Measurements from ENCODE around the gene SLIT3.

SLIT3 gene

DNA sequence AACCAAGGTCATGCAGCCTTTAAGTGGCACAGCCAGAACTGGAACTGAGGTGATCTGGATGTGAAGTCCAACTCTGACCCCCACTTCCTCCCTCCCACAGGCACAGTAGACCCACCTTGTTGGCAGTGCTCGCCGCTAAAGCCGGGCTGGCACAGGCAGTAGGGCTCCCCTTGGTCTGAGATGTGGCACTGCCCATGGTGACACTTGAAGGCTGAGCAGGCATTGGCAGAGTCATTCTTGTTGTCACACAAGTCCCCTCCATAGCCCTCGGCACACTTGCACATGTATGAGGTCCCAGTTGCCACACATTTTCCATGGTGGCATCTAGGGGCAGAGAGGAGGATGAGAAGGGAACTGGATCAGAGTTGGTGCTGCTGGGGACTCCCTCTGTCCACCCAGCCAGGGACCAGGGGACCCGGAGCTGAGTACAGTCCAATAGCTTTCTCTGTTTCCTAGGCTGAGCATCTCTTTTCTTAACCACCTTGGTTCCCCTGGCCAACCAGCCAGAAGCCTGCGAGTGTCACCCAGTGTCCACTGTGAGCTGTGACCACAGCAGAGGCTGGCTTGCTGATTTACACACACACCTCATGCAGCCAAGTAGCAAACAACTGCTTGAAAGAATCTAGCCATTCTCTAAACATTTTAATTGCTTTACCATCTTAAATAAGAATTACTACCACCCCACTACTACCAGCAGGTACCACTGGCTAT lies 631.1 kb downstream of the SLIT3 start:
- no peak for DNase-seq (ENCODE audit: low read depth)

DNA sequence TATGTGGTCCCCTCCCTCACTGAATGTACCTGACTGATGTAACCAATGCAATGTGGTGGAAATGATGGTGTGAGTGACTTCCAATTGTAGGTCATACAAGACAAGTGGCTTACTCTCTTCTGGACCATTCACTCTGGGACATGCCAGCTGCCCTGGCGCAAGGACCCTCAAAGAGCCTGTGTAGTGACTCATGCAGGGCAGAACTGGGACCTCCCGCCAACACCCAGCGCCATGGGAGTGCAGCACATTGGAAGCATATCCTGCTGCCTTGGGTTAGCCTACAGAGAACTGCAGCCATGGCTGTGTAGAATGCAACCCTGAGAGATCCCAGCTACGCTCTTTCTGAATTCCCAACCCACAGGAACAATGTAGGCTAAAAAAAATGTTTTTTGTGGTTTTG lies 631.8 kb downstream of the SLIT3 start:
- no peak for DNase-seq (ENCODE audit: low read depth)

DNA sequence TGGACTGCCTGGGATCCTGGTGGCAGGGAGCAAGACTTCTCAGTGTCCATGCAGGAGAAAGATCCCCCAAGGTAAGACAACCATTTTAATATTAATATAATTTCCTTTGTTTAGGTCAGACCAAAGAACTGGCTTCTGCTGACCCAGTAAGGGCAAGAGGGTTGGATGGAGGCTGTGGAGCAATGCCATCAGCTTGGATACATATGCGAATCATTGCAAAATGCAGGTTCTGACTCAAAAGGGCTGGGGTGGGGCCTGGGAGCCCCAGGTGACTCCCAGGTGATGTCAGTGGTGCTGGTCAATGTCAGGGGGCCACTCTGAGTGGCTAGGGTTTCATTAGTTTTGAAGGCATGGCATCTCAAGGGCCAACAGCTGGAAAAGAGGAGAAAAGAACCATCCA lies 632.9 kb downstream of the SLIT3 start:
- no peak for DNase-seq (ENCODE audit: low read depth)

DNA sequence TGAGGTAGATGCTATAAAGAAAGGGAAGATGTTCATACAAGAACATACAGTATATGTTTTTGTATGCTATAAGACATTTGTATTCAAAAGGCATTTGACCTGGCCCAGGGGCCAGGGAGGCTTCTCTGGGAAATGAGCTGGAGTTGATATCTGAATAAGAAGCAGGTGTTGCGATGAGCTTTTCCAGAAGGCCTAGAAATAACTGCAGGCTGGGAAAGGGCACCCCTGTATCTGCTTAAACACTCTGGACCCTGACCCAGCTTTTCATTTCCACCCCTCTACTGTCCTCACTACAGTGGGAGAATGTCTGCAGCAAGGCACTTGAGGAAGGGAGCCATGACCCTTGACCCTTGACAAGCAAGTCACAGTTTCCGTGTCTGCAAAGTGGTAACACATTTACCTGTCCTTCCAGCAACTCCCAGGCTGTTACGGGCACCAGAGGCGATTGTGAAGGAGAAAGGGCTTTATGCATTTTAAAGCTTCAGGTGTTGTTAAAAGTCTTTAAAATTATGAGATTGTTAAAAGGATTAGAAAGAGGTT lies 633.6 kb downstream of the SLIT3 start:
- DNase-seq (ENCODE audit: low read depth): no peak

DNA sequence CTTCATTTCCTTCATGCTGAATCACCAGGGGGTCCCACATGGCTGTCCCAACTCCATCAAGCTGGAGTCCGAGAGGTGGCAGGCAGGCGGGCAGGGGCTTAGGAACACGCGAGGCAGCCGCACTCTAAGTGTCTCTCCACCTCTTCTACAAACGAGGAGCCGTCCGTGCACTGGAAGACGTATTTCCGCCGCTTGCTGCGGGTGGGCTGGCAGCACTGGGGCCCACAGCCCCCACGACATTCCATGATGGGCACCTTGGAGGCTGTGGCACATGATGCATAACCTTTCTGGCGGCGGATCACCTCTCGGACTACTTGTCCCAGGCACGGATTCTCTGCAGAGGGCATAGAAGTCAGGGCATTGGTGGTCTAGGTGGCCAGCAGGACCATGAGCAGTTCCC lies 634.6 kb downstream of the SLIT3 start:
- no peak for DNase-seq (ENCODE audit: low read depth)

DNA sequence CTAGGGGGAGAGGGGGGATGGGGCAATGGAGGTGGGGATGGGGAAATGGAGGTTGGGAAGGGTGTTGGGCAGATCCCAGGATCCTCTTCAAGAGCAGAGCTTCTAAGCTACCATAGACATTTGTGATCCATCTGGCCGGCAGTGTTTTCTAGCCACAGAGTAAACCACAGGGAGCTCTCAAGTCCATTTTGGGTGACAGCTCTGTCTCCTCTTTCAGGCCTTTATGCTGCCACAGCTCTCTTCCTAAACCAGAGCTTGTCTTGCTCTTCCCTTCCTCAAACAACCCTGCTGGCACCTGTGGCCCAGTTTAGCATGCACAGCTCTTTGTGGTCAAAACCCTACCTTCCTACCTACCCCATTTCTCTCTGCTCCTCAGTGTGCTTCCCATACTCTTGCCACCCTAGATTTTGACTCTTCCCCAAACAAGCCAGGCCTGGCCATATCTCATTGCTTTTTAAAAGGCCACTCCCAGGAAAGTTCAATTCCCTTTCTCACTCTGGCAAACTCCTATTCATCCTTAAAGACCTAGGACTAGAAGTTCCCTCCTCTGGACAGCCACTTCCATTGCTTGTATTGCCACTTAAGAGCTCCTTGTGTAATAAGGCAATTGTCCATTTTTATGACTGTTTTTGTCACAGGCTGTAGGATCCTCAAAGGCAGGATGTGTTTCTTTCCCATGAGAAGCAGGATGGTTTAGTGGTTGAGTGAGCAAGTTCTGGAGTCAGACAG lies 637.5 kb downstream of the SLIT3 start:
- no peak for DNase-seq (ENCODE audit: low read depth)

DNA sequence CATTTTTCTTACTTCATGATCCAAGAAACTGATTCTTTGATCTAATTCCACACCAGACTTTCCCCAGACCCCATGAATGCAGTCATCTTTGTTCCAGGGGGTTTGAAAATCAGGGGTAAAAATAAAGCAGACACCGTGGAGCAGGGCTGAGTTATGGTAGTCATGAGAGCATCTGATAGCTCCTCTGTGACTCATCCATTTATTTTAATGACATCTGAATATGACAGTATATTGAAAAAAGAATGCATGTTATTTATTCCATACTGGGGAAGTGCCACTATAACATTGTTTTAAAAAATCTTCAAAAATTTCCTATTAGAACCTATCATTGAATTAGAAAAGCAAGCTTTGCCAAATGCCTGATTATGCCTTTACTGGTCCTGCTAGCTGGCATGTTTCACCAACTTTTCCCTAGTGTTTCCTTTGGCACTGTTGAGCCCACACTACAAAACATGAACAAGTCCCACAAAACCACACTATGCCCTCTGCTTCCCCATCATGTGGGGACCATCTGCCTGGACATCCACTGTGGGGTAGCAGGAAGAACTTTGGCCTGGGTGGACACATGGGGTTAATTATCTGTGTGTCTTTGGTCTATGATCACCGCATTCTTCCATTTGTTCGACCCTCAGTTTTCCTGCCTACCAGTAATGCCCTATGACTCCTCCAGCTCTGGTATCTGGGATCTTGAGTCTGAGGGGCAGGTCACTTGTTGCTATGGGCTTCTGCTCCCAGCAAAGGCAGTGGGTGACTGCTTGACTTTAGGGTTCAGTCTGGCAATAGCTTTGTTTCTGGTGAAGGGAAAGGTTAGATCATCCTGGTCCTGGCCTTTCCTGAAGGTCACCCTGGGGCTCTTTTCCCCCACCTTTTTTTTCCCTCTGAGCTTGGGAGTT lies 639.1 kb downstream of the SLIT3 start:
- DNase-seq (ENCODE audit: low read depth): no peak

DNA sequence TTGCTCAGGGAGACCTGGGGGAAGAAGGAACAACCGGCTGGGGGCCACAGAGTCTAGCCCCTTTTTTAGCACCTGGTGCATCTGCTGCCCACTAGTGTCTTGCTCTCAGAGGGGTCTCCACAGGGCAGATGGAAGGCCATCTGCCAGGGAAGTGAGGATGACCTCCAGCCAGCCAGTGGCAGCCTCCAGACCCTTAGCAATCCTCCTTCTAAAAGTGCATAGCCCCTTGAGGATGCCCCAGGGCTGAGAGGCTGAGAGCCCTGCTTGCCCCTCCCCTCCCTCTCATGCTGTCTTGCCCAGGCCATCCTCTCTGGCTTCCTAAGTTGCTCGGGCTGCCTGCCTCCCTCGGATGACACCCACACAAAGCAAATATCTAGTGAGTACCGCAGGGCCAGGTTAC lies 640.2 kb downstream of the SLIT3 start:
- DNase-seq (ENCODE audit: low read depth): no peak

DNA sequence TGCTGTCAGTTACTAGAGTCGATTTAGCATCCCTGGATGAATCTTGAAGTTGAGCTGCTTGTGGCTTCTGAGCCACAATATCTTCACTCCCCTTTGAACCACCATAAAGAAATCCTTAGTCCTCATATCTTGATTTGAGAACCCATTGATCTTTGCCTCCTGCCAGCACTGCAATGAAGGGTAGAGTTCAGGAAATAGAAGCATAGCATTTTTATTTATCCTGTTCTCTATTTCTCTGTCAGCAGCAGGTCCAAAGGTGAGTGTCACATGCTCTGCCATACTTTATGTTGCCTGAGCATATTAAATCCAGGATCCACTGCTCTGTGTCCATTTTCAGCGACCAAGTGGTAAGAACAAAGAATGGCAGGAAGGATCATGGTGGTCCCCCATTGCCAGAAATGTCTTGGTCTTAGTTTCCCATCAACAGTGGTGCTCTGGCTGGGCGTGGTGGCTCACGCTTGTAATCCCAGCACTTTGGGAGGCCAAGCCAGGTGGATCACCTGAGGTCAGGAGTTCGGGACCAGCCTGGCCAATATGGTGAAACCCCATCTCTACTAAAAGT lies 641.6 kb downstream of the SLIT3 start:
- DNase-seq (ENCODE audit: low read depth): no peak

DNA sequence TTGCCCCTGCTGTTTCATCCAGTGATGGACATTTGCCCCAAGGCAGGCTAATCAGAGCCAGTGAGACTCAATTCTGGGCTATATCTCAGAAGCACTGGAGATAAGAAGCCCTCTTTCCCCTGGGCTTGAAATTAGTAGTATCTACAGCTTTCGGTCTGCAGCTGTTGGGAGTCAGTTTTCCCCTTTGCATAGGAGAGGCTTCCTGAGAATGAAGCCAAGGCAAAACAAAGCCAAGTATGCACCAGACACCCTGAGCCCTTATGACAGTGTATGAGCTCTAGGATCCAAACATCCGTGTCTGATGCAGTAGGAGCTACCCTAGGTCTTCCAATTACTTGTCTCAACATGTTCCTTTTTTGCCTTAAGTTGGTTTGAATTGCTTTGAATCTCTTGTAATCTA lies 642.5 kb downstream of the SLIT3 start:
- DNase-seq (ENCODE audit: low read depth): no peak

DNA sequence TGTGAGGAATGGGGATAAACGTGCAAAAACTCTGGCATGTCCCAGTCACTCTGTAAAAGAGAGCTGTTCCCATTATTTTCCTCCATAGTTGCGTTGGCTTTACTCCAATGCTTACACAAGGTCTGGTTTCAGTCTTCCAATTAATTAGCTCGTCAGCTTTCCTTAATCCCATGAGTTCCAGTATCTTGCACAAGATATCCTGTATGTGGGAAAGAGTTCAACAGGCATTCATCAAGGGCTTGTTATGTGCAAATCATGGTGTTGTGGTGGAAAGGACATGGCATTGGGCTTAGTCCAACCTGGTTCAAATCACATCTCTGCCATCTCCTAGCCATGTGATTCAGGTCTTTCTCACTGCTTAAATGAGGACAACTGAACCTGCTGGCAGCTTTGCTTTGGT lies 644.3 kb downstream of the SLIT3 start:
- peak; percentile 55 for DNase-seq (ENCODE audit: low read depth)

DNA sequence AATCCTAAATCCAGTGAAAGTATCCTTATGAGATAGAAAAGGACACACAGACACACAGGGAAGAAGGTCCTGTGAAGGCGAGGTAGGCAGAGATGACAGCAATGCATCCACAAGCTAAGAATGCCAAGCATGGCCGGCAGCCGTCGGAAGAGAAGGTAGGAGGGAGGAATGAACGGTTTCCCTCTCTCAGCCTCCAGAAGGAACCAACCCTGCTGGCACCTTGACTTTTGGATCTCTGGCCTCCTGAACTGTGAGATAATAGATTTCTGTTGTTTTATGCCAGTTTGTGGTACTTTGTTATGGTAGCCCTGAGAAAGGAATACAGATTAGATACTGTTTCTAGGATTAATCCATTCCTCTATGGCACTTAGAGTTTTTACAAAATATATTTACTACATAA lies 645.6 kb downstream of the SLIT3 start:
- DNase-seq (ENCODE audit: low read depth): no peak

DNA sequence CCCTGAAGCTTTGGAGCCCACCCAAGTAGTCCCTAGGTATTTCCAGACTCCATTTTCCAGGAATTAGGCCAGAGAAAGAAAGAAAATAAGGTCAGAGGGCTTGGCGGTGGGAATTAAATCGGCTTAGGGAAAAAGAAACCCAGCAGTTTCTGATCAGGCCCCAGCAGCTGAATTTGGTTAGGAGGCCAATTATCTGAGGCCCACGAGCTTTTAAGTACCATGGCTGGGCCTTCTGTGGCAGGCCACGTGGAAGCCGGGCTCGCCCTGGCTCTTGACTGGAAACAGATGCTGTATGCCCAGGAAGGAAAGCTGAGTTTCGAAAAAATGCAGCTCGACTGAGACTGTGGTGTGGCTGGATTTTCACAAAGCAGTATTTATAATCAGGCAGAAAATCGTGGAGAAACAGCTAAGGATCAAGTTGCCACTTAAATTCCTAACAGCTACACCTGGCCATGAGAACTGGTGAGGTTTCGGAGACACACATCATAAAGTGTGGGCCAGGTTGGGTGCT lies 646.7 kb downstream of the SLIT3 start:
- DNase-seq (ENCODE audit: low read depth): peak; percentile 66

DNA sequence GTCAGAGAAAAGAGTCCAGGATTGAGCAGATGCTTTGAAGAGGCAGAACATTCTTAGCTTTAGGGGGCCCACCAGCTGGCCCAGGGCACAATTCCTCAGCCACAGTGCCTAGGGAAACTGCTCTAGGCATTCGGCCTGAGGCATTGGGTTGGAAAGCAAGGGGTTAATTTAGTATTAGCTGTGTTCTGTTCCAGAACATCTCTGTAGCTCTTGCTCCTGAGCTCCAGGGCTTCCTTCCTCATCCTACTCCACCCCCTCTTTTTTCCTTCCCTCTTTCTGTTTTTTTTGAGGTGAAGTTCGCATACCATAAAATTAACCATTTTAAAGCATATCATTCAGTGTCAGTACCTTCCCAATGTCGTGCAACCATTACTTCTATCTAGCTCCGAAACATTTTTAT lies 647.3 kb downstream of the SLIT3 start:
- no peak for DNase-seq (ENCODE audit: low read depth)

DNA sequence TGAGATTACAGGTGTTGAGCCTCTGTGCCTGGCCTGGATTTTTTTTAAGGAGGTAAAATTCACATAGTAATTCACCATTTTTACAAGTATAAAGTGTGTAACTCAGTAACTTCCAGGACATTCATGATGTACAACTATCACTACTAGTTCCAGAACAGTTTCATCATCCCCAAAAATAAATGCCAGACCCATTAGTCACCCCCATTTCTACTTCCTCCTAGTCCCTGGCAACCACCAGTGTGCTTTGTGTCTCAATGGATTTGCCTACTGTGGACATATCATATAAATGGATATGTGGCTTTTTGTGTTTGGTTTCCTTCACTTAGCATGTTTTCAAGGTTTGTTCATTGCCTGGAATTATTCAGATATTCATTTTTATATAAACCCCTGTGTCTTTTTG lies 649.3 kb downstream of the SLIT3 start:
- peak; percentile 73 for DNase-seq (ENCODE audit: low read depth)

DNA sequence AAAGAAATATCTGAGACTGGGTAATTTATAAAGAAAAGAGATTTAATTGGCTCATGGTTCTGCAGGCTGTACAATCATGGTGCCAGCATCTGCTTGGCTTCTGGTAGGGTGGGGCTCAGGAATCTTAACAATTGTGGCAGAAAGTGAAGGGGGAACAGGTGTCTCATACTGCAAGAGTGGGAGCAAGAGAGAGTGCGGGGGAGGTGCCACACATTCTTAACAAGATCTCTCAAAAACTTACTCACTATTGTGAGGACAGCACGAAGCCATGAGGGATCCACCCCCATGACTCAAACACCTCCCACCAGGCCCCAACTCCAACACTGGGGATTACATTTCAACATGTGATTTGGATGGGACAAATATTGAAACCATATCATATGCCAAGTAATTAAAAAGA lies 651.6 kb downstream of the SLIT3 start:
- DNase-seq (ENCODE audit: low read depth): no peak

DNA sequence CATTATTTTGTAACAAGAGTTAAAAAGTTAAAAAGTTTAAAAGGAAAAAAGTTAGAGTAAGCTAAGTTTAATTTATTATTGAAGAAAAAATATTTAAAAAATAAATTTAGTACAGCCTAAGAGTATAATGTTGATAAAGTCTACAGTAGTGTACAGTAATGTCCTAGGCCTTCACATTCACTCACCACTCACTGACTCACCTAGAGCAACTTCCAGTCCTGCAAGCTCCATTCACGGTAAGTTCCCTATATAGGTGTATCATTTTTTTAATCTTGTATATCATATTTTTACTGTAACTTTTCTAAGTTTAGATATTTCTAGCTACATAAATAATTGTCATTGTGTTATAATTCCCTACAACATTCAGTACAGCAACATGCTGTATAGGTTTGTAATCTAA lies 652.4 kb downstream of the SLIT3 start:
- no peak for DNase-seq (ENCODE audit: low read depth)

DNA sequence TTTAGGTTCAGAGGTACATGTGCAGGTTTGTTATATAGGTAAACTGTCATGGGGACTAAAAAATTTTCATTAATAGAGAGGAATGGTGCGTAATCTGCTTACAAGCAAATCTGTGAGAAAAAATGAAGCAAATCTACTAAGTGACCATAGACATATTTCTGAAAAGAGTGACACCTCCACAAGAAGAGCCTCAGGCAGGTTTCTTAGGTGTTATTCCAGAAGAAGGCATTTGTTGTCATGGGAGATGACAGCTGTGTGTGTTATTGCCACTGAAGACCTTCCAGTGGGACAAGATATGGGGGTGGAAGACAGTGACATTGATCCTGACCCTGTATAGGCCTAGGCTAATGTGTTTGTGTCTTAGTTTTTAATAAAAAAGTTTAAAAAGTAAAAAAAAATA lies 652.9 kb downstream of the SLIT3 start:
- DNase-seq (ENCODE audit: low read depth): no peak

DNA sequence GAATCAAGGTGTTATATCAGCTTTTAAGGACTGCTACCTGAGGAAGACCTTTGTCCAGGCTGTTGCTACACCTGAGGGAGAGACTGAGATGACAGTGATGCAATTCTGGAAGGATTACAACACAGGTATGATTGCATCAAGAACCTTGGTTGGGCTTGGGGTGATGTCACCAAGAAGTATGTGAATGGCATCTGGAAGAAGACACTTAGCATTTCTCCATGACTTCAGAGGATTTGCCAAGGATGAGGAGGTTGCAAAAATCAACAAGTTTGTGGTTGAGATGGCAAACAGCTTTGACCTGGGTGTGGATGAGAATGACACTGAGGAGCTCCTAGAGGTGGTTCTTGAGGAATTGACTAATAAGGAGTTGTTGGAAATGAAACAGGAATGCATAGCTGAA lies 653.9 kb downstream of the SLIT3 start:
- DNase-seq (ENCODE audit: low read depth): peak; percentile 57

DNA sequence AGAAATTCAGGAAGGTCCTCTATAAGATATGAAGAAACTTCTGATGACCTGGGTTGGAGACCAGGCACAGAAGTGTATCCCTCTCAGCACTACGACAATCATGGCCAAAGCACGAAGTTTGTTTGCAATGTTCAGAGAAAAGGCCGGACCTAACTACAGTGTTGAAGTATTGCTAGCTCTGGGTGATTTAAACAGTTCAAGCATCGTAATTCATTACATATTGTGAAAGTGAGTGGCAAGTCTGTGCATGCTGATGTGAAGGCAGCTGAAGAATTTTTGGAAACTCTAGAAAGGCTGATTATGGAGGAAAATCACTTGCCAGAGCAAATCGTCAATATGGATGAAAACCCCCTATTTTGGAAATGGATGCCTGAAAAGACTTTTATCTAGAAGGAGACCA lies 654.6 kb downstream of the SLIT3 start:
- no peak for DNase-seq (ENCODE audit: low read depth)

DNA sequence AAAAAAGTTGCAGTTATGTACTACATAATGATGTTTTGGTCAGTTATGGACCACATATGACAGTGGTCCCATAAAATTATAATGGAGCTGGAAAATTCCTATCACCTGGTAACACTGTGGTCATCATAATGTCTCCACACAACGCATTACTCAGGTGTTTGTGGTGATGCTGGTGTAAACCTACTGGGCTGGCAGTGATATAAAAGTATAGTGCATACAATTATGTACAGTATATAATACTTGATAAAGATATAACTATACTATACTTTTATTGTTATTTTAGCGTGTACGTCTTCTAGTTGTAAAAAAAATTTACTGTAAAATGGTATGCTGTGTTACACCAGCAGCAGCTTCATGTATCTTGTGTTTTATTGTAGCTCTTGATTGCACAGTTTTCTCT lies 655.7 kb downstream of the SLIT3 start:
- DNase-seq (ENCODE audit: low read depth): no peak

DNA sequence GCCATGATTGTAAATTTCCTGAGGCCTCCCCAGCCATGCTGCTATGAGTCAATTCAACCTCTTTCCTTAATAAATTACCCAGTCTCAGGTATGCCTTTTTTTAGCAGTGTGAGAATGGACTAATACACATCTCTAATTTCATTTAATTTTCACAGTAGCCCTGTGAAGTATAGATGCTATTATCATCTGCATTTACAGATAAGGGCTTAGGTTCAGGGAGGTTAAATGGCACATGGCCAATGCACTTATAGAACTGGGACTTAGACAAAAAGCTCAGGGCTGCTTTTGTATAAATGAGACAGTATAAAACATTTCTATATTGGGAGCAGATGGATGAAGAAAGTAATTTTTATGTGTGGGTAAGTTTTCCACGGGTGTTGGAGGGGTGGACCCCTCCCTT lies 658.9 kb downstream of the SLIT3 start:
- no peak for DNase-seq (ENCODE audit: low read depth)

All from GM04504 (cell line).